Mucosa of descending colon (tissue), 3 donors: ENCODE results near the gene IFIT2. TPM values are rescaled to one million over a fixed set of nuclear protein-coding genes. Genes with fewer than 3 reads are reported as not detected.

Experiments
- ATAC-seq: fragments of 200-7000 bp; cut with Tn5 transposase; one replicate; pipeline ENCODE4 v1.9.1; 2020; ENCODE audit warnings: mild to moderate bottlenecking, moderate library complexity
- DNase-seq, 3 donors: peaks; one replicate each; pipeline ENCODE4 v3.0.0-alpha.2; 2020
- H3K36me3 ChIP-seq: fragments of 200-600 bp; one replicate; pipeline ENCODE4 v1.8.0; 2021; ENCODE audit warnings: low read depth, mild to moderate bottlenecking
- H3K4me1 ChIP-seq: fragments of 200-600 bp; one replicate; pipeline ENCODE4 v1.8.0; 2021; ENCODE audit warnings: low read depth, mild to moderate bottlenecking
- H3K4me3 ChIP-seq: fragments of 200-600 bp; one replicate; pipeline ENCODE4 v1.8.0; 2021; ENCODE audit warnings: mild to moderate bottlenecking
- H3K9me3 ChIP-seq: fragments of 200-600 bp; one replicate; pipeline ENCODE4 v1.8.0; 2021; ENCODE audit warnings: mild to moderate bottlenecking
- intact Hi-C, 2 donors: fragments of 100-400 bp; cut with DNase I in 1 of 2; cut with micrococcal nuclease in 1 of 2; formaldehyde crosslinking; loops; one replicate each; pipeline versions ENCODE4 v1.11.0 to v1.11.1; 2022; cut with DNase I, micrococcal nuclease
- total RNA-seq, 3 donors: library from RNA; stranded (reverse); fragmentation: NEBNext Ultra II Directional in 2 of 3; extraction: Animal tissue kit (Norgen Biotek cat#: 25700) in 2 of 3; gene quantifications; one replicate each; pipeline versions ENCODE4 v1.2.1 to v1.2.4, GENCODE V29; 2021 to 2023
- TF ChIP-seq, protein P1 (sequence below): fragments of 200-600 bp; IDR thresholded peaks from one replicate; pipeline ENCODE4 v1.8.0; 2022; ENCODE audit warnings: antibody characterized with exemption, mild to moderate bottlenecking
- donor health status: DM: no; HTN: no; CAD: no; lungs with moderate emphysema.
- donor health status: DM: no; HTN: no; CAD: no.
- donor health status: DM: no; HTN: yes; CAD: no.

Gene IFIT2
- total RNA-seq, 3 donors from 2014 or later: 6.9 to 7.6 (median 7.5) TPM

- no peak for ATAC-seq
- H3K36me3 ChIP-seq: no peaks in the 10 kb centered on the region
- TF ChIP-seq, protein P1, sequence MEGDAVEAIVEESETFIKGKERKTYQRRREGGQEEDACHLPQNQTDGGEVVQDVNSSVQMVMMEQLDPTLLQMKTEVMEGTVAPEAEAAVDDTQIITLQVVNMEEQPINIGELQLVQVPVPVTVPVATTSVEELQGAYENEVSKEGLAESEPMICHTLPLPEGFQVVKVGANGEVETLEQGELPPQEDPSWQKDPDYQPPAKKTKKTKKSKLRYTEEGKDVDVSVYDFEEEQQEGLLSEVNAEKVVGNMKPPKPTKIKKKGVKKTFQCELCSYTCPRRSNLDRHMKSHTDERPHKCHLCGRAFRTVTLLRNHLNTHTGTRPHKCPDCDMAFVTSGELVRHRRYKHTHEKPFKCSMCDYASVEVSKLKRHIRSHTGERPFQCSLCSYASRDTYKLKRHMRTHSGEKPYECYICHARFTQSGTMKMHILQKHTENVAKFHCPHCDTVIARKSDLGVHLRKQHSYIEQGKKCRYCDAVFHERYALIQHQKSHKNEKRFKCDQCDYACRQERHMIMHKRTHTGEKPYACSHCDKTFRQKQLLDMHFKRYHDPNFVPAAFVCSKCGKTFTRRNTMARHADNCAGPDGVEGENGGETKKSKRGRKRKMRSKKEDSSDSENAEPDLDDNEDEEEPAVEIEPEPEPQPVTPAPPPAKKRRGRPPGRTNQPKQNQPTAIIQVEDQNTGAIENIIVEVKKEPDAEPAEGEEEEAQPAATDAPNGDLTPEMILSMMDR: no peak
- intact Hi-C loops: loop anchor here (10.0 kb wide), 2 partner anchors 158 to 308 kb away; partner anchors contain the start of gene IFIT5 (in 1 of the 2)
- DNase-seq: no peak
- peaks cover 7% of the 10 kb centered on the region for H3K9me3 ChIP-seq
- no peaks in the 10 kb centered on the region for H3K4me1 ChIP-seq
- H3K4me3 ChIP-seq: no peak overlapping the region
Measured at GRCh38 chr10:89256962-89257361, 44.9 kb upstream of the IFIT2 start.

DNA sequence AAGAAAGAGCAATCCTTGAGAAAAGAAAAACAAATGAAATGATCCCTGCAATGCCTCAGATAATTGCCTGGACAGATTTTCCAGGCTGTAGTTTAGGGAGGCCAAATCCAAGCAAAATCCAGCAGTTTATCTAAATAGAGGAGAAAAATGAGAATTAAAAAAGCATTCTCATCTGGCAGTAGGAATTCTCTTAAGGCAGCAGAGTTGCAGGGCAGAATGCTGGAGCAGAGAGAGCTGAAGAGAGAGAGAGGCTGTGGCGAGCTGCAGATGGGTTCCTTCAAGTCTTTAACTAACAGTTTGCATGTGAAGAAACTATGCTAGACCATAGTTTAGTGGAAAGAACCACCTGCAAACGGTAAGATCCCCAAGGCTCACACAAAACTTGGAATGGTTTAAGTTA lies 44.3 kb upstream of the IFIT2 start:
- TF ChIP-seq, protein P1: no peak
- intact Hi-C loops: loop anchor here (10.0 kb wide), 2 partner anchors 157 to 307 kb away; partner anchors contain the start of gene IFIT5 (in 1 of the 2)
- Histone ChIP-seq H3K4me1 (no peaks in the 10 kb centered on the region), H3K4me3 (no peak overlapping the region), H3K9me3 (peaks cover 7% of the 10 kb centered on the region), H3K36me3 (no peaks in the 10 kb centered on the region)
- no peak for ATAC-seq
- DNase-seq: no peak

DNA sequence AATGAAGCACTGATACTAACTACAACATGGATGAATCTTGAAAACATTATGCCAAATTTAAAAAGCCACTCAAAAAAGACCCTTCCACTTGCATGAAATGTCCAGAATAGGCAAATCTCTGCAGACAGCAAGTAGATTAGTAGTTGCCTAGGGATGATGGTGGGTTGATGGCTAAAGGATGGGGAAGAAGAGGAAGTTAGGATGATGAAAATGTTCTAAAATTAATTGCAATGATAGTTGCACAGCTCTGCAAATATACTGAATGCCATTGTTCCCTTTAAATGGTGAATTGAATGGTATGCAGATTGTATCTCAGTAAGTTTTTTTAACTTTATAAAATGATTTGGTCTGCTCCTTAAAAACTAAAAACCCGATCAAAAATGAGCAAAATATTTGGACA lies 43.0 kb upstream of the IFIT2 start:
- TF ChIP-seq, protein P1: no peak
- H3K9me3 ChIP-seq: peaks cover 4% of the 10 kb centered on the region
- no peaks in the 10 kb centered on the region for H3K36me3 ChIP-seq
- intact Hi-C loops: loop anchor here (10.0 kb wide), 2 partner anchors 156 to 306 kb away; partner anchors contain the start of gene IFIT5 (in 1 of the 2)
- no peaks in the 10 kb centered on the region for H3K4me1 ChIP-seq
- DNase-seq (no peak), ATAC-seq (no peak)
- H3K4me3 ChIP-seq: no peak overlapping the region

- intact Hi-C loops: no loop called here
- Histone ChIP-seq H3K9me3 (no peaks in the 10 kb centered on the region), H3K4me1 (no peaks in the 10 kb centered on the region), H3K4me3 (no peak overlapping the region), H3K36me3 (no peaks in the 10 kb centered on the region)
- TF ChIP-seq, protein P1: no peak
- ATAC-seq (no peak), DNase-seq (no peak)
Measured at GRCh38 chr10:89262086-89263051, 39.5 kb upstream of the IFIT2 start.

GRCh38 chr10:89263091-89263490 lies 38.8 kb upstream of the IFIT2 start:
- no peak for ATAC-seq
- Histone ChIP-seq H3K4me3 (no peak overlapping the region), H3K9me3 (no peaks in the 10 kb centered on the region), H3K36me3 (no peaks in the 10 kb centered on the region), H3K4me1 (no peaks in the 10 kb centered on the region)
- no peak for DNase-seq
- TF ChIP-seq, protein P1: no peak
- intact Hi-C loops: no loop called here
